ENCODE measurements around the gene FTL.

Gene FTL

DNA sequence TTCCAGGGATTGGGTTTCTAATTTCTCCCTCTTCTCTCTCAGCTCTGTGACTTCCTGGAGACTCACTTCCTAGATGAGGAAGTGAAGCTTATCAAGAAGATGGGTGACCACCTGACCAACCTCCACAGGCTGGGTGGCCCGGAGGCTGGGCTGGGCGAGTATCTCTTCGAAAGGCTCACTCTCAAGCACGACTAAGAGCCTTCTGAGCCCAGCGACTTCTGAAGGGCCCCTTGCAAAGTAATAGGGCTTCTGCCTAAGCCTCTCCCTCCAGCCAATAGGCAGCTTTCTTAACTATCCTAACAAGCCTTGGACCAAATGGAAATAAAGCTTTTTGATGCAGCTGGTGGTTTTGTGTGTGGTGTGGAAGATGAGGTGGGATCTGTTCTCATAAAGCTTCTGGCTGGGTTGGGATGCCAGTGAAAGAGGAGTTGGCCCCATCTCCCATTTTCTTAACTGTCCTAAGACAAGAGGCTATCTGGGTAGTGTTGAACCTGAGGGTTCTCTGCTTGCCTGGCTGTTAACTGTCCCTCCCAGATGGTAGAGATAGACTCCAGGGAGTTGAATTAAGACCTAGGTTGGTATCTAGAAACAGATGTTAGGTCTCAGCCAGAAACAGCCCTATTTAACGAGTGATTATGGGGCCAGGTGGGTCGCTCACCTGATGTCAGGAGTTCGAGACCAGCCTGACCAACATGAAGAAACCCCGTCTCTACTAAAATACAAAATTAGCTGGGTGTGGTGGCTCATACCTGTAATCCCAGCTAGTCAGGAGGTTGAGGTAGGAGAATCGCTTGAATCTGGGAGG, 1.6 kb downstream of the FTL start:
- no peak for DNase-seq

DNA sequence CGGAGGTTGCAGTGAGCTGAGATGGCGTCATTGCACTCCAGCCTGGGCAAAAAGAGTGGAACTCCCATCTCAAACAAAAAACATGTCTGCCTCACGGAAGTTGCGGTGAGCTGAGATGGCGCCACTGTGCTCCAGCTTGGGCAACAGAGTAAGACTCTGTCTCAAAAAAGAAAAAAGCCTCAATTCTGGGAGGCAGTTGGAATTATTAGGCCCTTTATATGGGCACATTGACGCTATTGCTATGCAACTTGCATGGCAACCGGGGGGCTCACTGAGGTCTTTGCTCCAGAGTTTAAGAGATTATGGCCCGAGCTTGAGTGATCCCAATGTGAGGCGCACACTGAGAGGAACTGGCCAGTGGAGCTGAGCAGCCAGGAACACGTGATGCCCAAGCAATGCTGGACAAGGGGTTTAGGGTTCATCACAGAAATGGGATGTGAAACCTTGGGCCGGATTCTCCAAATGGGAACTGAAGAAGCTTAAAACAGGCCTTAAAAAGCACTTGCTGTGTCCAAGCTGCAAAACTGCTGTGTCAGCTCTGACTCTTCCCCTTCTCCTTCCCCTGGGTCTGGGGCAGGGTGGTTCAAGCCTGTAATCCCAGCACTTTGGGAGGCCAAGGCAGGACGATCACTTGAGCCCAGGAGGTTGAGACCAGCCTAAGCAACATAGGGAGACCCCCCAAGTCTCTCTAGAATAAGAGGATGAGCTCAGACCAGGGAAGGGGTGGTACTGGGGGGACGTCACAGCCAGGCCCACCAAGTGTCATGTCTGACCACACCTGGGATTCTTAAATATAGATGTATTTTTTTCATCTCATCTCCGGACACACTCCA, 2.5 kb downstream of the FTL start:
- DNase-seq = peak; percentile 52

DNA sequence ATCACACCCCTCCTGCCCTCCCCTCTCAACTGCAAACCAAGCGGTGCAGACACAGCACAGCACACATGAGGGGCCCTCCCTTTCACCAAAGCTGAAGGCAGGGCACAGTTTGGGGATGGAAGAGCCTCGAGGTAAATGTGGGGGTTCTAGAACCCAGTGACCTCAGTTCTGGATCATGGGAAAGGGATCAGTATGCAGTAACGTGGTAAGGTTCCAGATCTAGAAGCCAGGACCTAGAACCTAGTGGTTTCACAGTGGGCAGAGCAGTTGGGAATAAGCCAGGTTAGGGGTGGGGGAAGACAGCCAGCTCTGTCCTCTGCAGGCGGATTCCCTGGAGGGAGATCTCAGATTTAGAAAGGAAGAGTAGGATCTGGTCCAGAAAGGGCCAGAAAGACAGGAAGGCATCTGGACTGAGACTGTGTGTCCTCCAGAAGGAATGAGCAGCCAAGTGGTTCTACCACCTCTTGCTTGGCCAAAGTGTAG, 3.1 kb downstream of the FTL start:
- no peak for DNase-seq

DNA sequence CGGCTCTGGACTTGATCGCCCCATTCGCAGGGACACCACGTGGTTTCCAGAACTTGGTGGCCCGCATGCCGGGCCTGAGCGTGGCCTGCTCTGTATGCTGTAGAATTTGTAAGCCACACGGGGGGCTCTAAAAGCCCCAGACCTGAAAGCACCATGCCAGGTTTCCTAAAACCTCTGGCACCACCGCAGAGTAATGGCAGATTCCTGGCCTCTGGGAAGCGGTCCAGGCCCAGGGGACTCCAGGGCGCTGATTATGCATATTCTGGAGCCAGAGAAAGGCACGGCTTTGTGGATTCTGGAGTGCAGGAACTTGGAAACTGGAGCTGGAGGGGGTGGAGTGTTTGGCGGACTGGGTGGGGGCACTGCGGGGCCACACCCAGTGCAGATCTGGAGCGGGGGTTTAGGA, 3.7 kb downstream of the FTL start:
- DNase-seq = no peak

DNA sequence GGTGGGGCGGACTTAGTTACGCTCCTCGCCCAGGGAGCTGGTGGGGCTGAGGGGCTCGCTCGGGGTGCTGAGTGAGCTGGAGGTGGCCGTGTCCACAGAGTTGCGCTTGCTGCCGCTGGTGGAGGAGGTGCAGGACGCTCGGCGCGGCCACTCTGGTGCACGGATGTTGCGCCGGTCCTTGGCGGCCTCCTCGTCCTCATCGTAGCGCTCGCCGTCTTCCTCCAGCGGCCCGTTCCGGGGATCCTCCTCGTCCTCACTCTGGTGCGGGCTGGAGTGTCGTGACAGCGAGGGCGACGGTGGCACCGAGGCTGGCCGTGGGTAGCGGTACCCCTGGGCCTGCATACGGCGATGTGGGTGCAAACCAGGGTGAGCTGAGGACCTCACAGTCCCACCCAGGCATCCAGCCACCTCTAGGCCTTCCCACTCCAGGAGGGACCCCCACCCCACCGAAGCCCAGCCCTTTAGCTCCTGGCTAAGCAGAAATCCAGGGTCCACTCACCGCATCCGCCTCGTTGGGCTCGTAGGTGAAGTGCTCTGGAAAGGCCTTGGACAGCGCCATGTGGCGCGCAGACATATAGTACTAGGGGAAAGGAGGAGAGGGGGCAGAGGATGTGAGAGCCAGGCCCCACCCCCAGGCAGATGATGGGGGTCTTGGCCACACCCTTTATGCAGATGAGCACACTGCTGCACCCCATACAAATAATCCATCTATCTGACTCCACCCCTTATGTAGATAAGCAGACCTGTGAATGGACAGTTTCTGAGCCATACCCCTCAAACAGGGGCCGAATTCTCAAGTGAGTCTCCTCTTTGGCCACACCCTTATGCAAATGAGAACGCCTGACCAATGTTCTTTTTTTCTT, 4.4 kb downstream of the FTL start:
- no peak for DNase-seq

DNA sequence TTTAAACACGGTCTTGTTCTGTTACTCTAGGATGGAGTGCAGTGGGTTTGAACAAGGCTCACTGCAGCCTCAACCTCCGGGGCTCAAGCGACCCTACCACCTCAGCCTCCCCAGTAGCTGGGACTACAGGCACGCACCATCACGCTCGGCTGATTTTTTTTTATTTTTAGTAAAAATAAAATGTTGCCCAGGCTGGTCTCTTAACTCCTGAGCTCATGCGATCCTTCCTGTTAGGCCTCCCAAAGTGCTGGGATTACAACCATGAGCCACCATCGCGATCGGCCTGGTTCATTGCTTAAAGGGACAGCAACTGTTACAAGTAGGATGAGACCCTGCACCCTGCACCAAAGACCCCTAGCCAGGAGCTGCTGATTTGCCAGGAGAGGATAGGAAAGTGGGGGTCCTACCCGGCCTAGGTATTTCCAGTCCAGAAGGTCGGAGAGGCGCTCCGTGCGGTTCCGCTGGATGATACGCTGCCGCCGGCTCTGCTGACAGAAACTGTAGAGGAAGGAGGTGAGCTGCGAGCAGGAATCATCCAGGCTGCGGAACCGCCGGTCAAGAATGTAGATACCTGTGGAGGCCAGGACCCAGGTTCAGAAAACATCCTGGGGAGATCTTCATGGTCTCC, 5.1 kb downstream of the FTL start:
- no peak for DNase-seq

DNA sequence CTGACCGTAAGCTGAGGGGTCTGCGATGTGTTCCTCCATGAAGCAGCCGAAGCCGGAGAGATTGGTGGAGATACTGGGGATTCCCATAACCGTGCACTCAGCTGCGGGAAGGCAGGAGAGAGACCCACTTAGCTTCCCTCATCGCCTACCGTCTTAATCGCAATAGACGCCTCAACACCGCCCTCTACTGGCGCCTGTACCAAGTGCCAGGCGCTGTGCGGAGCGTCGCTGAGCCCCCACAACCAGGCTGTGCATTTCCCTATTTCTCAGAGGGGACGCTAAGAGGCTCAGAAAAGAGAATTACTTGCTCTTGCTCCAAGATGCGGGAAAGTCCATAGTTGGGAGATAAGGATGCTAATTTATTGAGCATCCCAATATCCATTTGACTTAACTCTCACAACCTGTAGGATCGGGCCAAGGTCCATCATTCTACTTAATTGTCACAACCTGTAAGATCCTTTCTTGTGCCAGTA, 5.8 kb downstream of the FTL start:
- DNase-seq = peak; percentile 74

DNA sequence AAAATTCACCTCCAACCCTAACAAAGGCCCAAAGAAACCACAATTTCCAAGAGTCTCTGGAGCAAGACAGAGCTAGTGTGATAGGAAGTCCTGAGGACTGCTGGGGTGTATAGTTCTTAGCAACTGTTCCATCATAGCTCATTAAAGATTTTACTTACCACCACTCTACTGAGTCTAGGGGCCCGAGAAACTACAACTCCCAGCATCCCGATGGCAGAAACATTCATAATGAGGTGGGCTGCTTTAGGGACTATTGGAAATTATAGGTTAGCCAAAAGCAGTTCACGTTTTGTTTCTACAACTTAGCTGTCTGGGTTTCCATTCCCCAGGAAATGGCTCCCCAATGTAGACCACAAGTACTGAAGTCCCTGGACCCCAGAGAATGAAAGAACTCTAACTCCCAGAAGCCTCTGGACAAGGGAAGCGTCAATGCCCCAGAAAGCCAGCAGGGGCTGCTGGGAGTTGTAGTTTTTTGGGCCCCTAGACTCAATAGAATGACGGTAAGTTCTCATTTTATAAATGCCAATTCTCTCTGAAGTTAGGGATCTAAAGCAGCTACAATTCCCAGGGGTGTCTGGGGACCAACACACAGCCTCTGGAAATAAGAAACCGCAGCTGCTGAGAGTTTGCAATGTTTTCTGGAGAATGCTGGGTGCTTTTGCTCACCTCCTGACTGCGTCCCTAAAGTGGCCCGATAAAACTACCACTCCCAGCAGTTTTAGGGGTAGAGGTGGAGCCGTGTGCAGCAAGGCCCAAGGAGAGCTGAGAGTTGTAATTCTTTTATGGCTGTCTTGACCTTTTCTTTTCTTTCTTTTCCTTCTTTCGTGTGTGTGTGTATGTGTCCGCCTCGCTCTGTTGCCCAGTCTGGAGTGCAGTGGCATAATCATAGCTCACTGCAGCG, 11.1 kb downstream of the FTL start:
- no peak for DNase-seq

DNA sequence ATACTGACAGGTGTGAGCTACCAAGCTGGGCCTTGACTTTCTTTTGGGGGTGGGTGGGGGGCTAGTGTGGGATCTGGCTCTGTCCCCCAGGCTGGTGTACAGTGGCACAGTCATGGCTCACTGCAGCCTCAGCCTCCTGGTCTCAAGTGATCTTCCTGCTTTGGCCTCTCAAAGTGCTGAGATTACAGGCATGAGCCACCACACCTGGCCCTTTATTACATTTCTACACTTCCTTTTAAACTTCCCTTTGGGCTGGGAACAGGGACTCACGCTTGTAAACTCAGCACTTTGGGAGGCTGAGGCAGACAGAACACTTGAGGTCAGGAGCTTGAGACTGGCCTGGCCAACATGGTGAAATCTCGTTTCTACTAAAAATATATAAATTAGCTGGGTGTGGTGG, 12.0 kb downstream of the FTL start:
- DNase-seq = no peak

DNA sequence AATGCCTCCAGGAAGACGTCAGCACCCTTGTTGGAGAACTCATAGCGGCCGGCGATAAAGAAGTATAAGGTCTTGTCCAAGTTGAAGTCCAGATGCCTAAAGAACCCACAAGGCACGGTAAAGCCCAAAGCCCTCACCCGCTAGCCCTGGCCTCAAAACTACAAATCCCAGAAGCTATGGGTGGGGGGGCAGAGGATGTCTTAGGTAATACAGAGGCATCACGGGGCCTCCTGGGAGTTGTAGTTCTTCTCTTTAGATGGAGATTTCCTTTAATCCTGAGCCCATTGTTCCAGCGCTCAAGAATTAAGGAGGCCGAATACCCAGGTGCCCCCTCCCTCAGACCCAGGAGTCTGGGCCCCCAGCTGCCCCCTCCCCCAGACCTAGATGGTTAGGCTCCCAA, 17.2 kb downstream of the FTL start:
- no peak for DNase-seq

DNA sequence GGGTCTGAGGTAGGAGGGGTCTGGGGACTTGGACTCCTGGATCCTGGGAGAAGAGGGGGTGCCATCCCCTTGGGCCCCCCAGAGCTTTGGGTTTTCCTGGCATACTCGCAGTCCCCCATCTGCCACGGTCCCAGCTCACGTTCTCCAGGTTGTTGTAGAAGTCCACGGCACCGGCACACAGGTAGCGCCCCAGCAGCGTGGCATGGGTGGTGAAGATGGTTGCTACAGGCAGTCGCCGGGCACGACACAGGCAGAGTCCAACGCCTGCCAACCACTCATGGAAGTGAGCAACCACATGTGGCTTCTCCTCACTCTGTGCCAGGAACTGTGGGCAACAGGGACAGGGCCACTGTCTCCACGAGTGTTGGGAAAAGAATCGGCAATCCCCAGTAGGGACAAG, 20.6 kb downstream of the FTL start:
- DNase-seq = no peak

DNA sequence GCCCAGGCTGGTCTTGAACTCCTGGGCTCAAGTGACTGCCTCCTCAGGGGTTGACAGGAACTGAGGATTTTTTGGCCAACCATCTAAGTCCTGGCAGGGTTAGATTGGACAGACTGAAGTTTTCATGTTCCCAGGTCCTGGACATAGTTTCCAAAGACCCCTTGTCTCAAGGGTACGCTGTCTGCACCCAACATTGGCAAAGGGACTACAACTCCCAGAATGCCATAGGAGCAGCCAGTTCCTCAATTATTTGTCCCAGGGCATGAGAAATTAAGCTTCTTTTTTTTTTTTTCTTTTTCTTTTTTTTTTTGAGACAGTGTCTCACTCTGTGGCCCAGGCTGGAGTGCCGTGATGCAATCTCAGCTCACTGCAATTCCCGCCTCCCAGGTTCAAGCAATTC, 21.1 kb downstream of the FTL start:
- DNase-seq = no peak

DNA sequence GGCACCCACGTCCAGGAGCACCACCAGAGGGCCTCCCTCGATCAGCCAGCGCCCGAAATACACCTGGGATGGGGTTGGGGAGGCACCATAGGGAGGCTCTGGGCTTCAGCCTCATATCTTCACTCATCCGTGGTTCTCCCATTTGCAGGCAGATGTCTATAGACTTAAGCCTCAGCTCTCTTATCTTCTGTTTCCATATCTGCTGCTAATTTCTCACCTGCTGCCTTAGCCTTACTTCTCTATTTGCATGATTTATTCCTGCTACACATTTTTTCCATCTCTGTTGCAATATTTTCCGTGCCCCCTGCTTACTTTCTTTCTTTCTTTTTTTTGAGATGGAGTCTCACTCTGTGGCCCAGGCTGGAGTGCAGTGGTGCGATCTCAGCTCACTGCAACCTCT, 22.2 kb downstream of the FTL start:
- no peak for DNase-seq

DNA sequence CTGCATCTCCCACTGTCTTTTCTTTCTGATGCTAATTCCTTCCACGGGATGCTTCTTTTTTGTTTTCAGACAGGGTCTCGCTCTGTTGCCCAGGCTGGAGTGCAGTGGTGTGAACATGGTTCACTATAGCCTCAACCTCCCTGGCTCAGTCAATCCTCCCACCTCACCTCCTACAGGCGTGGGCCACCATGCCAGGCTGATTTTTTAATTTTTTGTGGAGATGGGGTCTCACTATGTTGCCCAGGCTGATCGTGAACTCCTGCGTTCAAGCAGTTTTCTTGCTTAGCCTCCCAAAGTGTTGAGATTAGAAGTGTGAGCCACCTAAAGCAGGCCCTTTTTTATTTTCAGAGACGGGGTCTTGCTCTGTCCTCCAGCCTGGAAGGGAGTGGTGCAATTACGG, 23.2 kb downstream of the FTL start:
- DNase-seq = no peak

DNA sequence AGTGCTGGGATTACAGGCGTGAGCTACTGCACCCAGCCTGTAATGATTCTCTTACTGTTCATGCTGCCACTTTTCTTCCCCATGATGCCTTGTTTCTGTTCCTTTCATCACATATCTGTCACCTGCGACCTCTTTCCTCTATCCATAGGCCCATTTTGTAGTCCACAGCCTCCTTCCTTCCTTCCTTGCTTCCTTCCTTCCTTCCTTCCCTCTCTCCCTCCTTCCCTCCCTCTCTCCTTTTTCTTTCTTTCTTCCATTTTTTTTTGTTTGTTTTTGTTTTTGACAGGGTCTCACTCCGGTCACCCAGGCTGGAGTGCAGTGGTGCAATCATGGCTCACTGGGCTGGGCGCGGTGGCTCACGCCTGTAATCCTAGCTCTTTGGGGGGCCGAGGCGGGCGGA, 23.8 kb downstream of the FTL start:
- no peak for DNase-seq

DNA sequence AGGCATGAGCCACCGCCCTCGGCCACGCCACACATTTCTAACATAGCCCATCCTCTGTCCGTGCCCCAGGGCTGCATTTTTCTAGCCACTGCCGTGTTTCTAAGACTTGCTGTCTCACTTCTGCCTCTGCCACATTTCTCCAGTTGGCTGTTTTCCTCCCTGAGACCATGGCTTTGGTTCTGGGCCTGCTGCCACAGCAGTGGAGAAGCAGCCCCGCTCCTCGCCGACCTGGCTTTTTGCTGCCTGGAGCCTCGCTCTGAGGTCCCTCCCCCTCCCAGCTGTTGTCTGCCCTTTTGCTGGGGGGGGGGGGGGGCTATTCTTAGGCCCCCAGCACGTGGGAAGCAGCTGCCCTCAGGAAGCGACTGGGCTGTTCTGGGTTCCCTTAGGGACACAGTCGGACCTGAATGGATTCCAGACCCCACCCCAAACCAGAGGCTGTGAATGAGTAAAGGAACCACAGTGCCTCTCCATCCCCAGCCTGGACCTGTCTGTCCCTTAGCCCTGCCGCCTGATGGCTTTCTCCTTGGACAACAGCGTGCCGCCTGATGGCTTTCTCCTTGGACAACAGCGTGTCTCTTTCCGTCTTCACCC, 24.7 kb downstream of the FTL start:
- no peak for DNase-seq

DNA sequence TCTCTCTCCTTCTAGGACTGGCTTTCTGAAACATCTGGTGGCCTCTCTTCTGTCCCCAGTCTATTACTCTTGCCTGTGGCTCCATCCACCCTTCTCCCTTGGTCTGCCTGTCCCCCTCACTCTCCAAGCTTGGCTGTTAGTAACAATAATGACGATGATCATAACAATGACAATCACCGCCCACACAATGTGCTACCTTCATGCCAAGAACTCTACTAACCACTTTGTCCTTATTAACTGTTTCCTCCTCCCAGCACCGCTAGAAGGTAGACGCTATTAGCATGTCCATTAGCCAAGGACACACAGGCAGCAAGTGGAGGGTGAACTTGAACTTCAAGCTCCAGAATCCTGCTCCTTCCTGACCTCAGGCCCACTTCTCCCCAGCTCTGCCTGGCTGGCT, 25.3 kb downstream of the FTL start:
- no peak for DNase-seq

DNA sequence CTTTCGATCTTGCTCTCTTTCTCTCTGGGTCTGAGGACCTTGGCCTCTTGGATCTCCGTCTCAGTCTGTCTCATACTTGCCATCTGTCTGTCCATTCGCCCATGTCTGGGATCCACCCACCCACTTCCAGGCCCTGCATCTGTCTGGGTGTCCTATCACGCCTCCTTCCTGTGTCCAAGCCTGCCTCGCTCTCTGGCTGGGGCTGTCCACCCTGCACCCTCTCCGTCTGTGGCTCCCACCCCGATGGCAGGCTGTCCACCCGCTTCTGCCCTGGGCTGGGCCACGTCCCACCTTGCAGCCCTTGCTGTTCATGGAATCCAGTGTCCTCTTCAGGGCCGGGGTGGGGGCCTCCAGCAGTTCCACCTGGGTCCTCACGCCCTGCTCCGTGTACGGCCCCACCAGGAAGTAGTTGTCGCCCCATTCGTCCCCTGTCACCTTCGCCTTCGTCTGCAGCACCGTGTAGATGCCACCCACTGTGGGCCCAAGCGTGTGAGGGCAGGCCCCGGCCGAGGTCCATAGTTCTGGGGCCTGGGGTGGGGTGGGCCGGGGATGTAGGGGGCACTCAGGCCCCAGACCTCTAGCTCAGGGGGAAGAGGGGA, 26.0 kb downstream of the FTL start:
- no peak for DNase-seq

DNA sequence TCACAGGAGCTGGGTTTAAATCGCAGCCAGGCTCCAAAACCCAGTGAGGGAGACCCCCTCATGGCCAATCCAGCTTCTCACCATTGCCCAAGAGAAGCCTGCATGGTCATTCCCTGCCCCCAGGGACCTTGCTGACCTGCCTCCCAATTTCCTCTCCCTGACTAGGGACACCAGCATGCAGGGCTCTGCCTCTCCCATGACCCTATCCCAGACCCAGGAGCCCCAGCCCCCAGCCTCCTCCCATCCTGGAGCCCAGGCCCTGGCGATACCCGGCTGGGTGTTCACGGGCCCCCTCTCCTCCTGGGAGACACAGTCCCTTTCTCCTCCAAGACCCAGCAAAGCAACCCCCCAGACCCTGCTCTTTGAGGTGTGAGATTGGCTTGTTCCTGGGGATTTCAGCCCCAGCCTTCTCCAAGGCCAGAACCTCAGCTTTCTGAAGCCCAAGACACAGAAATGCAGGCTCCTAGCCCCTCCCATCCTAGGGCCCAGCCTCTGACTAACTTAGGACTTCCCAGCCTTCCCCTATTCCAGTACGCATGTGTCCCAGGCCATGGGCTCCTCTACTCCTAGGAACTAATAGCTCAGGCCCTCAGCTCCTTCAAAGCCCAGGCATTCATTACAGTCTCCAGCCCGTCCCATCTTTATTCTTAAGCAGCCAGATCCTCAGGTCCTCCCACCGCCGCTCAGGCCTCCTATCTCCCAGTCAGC, 26.9 kb downstream of the FTL start:
- DNase-seq = peak; percentile 77

DNA sequence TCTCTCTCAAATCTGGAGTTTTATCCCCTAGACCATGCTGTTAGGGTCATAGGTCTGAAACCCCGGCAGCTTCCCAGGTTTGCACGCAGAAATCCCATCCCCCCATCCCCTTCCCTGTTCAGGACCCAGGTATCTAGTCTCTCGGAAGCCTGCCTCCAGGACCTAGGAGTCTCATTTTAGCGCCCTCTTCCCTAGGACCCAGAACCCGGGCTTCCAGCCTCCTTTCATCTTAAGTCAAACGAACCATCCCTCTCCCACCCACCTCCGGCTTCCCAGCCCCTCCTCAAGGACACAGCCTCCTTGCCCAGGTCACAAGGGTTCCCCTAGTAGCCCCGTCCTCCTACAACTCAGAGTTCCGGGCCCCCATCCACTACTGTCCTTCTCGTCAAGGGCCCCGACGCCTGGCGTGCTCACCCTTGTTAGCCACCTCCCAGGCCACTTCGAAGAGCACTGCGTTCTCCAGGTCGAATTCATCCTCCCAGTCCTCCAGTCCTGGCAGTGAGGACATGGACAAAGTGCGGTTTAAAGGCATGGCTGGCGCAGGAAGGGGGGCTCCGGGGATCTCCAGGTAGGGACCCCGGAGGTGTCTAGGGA, 27.6 kb downstream of the FTL start:
- no peak for DNase-seq
